GM19328 (cell line): Measurements from ENCODE around the gene LRRC23.
A peak's percentile ranks its signal among the peaks of the same experiment; 100 is the strongest.
"Not testable (repeated sequence)": the region's sequence is repeated elsewhere in the genome, so short reads cannot be mapped to it uniquely, and the experiment has no call there.

Source experiments
- ATAC-seq: cut with Tn5 transposase; IDR thresholded peaks from one replicate; pipeline ENCODE4 v1.9.1; 2021; ENCODE audit warnings: mild to moderate bottlenecking, moderate library complexity; ENCODE audit not compliant: unreplicated experiment

The LRRC23 gene, protein sequence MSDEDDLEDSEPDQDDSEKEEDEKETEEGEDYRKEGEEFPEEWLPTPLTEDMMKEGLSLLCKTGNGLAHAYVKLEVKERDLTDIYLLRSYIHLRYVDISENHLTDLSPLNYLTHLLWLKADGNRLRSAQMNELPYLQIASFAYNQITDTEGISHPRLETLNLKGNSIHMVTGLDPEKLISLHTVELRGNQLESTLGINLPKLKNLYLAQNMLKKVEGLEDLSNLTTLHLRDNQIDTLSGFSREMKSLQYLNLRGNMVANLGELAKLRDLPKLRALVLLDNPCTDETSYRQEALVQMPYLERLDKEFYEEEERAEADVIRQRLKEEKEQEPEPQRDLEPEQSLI

DNA sequence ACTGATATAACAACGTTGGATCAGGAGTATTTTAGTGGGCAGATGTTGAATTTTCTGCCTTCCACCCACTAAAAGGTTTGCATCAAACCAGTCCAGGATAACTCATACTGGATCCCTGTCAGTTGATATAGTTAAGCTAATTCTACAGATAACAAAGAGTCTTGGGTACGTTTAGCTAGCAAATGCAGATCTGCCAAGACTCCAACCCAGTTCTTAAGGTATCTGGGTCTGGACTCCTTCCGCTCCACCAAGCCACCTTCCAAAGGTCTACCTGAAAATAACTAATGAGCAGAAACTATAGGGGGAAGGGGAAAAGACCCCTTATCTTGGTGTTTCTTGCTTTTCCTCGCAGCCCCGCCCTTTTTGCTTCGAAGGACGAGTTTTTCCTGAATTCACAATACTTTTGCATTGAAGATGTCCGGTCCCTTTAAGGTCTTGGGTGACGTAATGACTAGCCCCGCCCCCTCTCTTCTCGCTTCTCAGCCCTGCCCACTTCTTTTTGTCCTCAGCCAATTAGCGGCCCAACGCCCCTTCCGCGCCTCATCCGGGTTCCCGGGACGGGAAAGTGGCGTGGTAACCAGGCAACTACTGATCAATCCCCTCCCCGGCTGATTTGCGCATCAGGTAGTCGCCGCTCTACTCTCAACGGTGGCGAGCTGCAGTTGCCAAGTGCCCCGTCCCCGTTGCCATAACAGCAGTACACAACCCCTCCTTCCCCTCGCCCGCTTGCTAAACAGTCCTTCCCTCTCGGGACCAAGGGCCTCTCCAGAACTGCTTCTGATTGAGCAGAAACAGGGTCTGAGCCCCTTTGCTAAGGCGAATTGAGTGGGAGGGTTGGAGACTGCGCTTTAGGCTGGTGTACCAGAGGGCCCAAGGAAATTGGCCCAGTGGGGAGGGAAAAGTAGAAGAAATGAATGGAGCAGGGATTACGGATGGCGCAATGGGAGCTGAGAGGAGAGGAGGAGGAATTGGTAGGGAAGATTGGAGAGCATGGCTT lies at the start of gene LRRC23:
LRRC23 (plus strand) TSS at position 543 of the 997 bp plus-strand sequence. CDS start 812 bp downstream, outside the sequence.
- peak; percentile 94 for ATAC-seq

- no peak for ATAC-seq
Measured at GRCh38 chr12:6855322-6855721, 49.3 kb upstream of the LRRC23 start.

GRCh38 chr12:6858799-6859198 lies 45.8 kb upstream of the LRRC23 start:
- ATAC-seq = no peak

DNA sequence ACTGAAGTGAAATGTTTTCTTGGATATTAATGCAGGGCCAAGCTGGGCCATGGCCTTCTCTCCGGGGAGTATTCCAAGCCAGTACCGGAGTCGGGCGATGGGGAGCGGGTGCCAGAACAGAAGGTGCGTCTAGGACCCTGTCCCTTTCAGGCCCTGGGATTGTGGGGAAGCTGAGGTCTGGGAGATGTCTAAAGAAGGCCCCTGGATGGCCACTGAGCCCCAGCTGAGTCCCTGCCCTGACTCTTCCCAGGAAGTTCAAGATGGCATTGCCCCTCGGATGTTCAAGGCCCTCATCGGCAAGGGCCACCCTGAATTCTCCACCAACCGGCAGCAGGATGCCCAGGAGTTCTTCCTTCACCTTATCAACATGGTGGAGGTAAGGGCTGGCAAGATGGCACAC lies 44.5 kb upstream of the LRRC23 start:
- no peak for ATAC-seq

DNA sequence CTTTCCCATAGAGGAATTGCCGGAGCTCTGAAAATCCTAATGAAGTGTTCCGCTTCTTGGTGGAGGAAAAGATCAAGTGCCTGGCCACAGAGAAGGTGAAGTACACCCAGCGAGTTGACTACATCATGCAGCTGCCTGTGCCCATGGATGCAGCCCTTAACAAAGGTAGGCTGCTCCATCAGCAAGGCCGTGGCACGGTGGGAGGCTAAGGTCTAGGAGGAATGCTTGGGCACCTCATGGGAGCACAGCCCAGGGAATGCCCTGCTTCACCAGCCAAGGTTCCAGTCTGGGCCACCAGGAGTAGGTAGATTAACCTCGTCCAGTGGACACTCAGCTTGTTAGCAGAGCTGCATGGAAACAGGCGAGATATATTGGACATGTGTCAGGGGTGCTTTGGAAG lies 43.7 kb upstream of the LRRC23 start:
- ATAC-seq = no peak

DNA sequence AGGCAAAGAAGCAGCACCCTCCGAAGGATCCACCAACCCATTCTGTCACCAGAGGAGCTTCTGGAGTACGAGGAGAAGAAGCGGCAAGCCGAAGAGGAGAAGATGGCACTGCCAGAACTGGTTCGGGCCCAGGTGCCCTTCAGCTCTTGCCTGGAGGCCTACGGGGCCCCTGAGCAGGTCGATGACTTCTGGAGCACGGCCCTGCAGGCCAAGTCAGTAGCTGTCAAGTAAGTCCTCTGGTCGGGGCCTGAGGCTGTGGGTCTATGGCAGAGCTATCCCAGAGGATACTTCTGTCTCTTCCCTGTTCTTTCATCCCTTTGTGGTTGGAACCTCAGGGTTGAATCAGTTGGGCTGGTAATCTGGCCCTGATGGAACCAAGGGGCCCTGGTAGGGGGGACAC lies 43.2 kb upstream of the LRRC23 start:
- ATAC-seq = no peak

- ATAC-seq = no peak
Measured at GRCh38 chr12:6863033-6863432, 41.6 kb upstream of the LRRC23 start.

DNA sequence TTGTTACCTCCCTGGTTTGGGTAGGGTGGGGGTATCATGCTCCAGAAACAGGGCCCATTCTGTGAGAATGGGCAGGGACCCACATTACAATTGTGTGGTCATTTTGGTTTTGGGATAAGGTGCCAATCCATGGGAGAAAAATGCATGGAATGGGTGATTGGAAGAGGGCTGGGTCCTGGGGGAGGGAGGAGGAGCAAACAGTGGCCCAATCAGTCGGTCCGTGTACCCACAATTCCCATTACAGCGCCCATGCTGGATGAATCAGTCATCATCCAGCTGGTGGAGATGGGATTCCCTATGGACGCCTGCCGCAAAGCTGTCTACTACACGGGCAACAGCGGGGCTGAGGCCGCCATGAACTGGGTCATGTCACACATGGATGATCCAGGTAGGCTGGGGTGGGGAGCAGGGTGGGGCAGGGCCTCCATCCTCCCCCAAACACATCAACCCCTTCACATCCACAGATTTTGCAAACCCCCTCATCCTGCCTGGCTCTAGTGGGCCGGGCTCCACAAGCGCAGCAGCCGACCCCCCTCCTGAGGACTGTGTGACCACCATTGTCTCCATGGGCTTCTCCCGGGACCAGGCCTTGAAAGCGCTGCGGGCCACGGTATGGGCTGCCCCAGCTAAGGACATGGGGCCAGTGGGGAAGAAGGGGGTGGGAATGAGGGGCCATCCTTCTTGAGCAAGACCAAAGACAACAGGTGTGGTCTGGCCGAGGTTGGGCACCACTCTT lies 40.9 kb upstream of the LRRC23 start:
- ATAC-seq = no peak

DNA sequence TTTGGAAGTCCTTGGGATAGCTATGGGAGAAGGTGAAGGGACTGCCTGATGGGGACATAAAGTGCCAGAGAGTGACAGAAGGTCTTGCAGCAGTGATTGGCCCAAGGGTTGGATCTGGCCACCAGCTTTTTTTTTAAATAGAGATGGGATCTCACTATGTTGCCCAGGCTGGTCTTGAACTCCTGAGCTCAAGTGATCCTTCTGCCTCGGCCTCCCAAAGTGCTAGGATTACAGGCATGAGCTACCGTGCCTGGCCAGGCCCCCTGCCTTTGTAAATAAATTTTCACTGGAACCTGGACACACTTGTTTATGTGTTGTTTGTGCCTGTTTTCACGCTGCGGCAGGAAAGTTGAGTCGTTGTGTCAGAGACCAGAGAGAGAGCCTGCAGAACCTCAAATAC lies 39.3 kb upstream of the LRRC23 start:
- not testable (repeated sequence) for ATAC-seq

- ATAC-seq = no peak
Measured at GRCh38 chr12:6866163-6866919, 38.3 kb upstream of the LRRC23 start.

DNA sequence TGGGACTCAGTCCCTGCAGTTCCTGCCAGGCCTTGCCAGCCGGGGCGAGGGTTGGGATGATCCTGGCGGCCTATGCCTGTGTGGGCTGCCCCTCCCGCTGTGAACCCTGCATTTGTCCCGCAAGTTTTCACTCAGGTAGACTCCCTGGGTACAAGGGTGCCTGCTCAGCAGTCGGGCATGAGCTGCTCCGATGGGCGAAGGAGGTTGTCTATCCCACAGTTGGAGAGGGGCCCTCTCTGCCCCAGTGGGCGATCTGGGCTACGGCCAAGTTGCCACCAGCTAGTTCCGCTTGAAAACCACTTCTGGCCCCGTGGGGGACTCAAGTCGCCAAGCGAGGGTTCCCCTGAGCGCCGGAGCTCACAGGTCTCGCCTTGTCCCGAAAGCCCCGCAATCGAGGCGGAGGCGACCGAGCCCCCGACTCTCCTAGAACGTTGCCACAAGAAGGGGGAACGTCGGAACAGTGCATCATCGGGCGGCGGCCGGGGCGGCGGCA lies 37.7 kb upstream of the LRRC23 start:
- peak; percentile 4 for ATAC-seq

- ATAC-seq = peak; percentile 52
Measured at GRCh38 chr12:6867413-6868210, 37.0 kb upstream of the LRRC23 start, which contains the start of gene TPI1. Gene TPI1 (plus strand): TSS chr12:6867531. CDS start chr12:6867567, 36 bp downstream.

DNA sequence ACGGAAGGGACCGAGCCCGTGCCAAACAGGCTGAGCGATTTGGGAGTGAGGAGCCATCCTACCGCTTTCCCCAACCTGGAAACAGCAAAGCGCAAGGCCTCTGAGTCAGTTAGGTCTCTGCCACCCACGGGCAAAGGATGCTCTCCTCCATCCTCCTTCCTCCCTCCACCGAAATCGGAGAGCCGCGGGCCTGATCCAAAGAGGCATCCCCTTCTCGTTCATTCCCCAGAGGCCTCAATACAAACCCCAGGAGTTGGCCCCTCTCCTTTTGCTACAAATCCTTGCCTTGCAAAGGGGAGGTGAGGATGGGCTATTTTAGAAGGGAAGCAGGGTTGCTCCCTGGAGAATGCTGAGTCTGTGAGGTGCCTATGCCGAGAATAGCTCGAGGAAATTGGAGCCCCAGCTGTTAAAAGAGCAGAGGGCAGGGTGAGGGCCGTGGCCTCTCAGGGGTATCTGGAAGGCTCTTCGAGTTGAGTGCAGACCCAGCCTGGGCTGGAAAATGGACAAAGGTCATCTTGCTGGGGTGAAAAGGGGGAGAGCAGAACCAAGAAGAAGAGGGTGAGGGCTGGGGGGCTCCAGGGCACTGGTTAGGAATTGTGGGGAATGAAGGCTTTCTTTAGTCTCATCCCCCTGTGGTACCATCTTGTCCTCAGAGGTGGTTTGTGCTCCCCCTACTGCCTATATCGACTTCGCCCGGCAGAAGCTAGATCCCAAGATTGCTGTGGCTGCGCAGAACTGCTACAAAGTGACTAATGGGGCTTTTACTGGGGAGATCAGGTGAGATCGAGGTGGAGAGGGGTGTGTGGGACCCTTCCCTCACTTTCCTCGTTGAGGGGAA lies 36.2 kb upstream of the LRRC23 start:
- no peak for ATAC-seq

DNA sequence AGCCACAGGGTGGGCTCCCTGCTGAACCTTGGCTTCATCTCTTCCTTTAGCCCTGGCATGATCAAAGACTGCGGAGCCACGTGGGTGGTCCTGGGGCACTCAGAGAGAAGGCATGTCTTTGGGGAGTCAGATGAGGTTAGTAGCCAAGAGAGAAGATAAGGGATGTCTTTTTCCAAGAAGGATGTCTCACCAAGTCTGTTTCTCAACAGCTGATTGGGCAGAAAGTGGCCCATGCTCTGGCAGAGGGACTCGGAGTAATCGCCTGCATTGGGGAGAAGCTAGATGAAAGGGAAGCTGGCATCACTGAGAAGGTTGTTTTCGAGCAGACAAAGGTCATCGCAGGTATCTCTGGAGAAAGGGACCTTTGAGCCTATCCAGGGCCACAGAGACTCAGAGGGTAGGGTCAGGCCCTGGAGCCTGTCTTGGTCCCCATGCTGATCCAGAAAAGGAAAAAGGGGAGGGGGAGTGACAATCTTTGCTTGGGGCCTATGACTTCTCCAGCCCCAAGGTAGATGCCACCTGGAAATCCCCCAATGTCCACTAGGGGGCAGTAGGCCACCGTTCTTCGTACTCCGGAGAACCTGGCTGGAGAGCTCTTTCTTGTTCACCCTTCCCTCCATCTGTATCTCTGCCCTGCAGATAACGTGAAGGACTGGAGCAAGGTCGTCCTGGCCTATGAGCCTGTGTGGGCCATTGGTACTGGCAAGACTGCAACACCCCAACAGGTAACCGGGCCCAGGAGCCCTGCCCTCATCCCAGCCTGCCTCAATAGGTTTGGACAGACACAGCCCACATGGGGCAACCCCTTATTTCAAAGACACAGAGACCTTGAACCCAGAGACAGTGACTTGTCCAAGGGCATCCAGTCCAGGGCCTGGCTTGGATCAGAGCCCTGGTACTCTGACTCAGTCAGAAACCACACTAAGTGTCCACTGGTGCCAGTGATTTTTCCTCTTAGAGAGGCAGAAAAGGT lies 35.3 kb upstream of the LRRC23 start:
- no peak for ATAC-seq

DNA sequence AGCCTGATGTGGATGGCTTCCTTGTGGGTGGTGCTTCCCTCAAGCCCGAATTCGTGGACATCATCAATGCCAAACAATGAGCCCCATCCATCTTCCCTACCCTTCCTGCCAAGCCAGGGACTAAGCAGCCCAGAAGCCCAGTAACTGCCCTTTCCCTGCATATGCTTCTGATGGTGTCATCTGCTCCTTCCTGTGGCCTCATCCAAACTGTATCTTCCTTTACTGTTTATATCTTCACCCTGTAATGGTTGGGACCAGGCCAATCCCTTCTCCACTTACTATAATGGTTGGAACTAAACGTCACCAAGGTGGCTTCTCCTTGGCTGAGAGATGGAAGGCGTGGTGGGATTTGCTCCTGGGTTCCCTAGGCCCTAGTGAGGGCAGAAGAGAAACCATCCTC lies 34.3 kb upstream of the LRRC23 start:
- not testable (repeated sequence) for ATAC-seq

- ATAC-seq = no peak
Measured at GRCh38 chr12:6871052-6871957, 33.3 kb upstream of the LRRC23 start.
